Colonic mucosa (tissue), 4 donors: ENCODE results near the gene MOB3B. TPM values are rescaled to one million over a fixed set of nuclear protein-coding genes. Genes with fewer than 3 reads are reported as not detected.

ENCODE experiments used
- DNase-seq: peaks from one replicate; pipeline ENCODE4 v3.0.0-alpha.2; 2020
- H3K27ac ChIP-seq: fragments of 200-600 bp; one replicate; pipeline ENCODE4 v1.8.0; 2021
- H3K27me3 ChIP-seq: fragments of 200-600 bp; one replicate; pipeline ENCODE4 v1.8.0; 2021
- H3K36me3 ChIP-seq: fragments of 200-600 bp; one replicate; pipeline ENCODE4 v1.8.0; 2021
- H3K4me1 ChIP-seq: fragments of 200-600 bp; one replicate; pipeline ENCODE4 v1.8.0; 2021; ENCODE audit warnings: mild to moderate bottlenecking
- H3K4me3 ChIP-seq: fragments of 200-600 bp; one replicate; pipeline ENCODE4 v1.8.0; 2021
- H3K9ac ChIP-seq, 2 donors: one replicate each; pipeline ENCODE4 v1.7.0; 2013; ENCODE audit warnings: control low read depth in 2 of 2, low read depth in 2 of 2, low read length in 2 of 2
- H3K9me3 ChIP-seq: fragments of 200-600 bp; one replicate; pipeline ENCODE4 v1.8.0; 2021
- intact Hi-C: fragments of 100-400 bp; cut with DNase I; formaldehyde crosslinking; loops from one replicate; pipeline ENCODE4 v1.14.1; 2022
- total RNA-seq, 2 donors: library from RNA; stranded (reverse); fragmentation: NEBNext Ultra II Directional in 1 of 2; extraction: Animal tissue kit (Norgen Biotek cat#: 25700) in 1 of 2; gene quantifications; one replicate each; pipeline ENCODE4 v1.2.1, GENCODE V29; 2021
- TF ChIP-seq, protein P1 (sequence below): fragments of 200-600 bp; IDR thresholded peaks from one replicate; pipeline ENCODE4 v1.8.0; 2022; ENCODE audit warnings: antibody characterized with exemption, mild to moderate bottlenecking
- donor health status: healthy.
- donor health status: DM: no; HTN: no; CAD: no.
- donor health status: DM: no; HTN: no; CAD: no.

Gene MOB3B
- total RNA-seq, 2 donors from 2014 or later = 35.8 to 39.6 TPM

DNA sequence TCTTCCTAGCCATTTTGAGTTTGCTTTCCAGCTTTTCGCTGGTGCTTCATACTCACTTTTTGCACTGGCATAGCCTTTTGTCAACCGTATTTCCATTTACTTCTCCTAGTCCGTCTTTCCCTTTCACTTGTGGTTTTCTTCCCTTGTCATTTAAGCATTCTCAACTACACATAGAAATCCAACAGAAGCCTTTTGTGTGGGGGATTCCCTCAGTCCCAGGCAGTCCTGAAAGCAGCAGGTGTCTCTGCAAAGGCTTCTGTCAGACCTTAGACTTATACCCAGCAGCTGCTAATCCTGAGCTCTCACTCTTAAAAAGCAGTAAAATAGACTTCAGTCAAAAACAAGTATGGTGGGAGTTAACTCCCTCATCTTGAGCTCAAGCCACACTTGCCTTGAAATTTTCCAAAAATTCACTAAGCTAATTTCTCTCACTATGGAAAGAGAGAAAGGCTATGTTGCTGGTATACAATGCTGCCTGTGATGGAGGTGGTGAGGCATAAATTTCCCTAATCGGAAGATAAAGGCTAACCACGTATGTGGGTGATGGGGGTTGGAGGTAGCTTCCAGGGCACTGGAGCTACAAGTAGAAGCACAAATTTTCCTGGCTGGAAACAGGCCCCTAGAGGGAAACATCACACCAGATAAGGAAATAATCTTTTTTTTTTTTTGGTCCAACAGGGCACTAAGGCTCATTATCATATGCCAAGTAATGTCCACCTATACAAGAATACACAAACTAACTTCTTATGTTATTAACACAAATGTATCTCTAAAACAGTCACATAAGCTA is 40.3 kb downstream of the MOB3B start:
- H3K36me3 ChIP-seq = no peaks in the 10 kb centered on the region
- TF ChIP-seq, protein P1, sequence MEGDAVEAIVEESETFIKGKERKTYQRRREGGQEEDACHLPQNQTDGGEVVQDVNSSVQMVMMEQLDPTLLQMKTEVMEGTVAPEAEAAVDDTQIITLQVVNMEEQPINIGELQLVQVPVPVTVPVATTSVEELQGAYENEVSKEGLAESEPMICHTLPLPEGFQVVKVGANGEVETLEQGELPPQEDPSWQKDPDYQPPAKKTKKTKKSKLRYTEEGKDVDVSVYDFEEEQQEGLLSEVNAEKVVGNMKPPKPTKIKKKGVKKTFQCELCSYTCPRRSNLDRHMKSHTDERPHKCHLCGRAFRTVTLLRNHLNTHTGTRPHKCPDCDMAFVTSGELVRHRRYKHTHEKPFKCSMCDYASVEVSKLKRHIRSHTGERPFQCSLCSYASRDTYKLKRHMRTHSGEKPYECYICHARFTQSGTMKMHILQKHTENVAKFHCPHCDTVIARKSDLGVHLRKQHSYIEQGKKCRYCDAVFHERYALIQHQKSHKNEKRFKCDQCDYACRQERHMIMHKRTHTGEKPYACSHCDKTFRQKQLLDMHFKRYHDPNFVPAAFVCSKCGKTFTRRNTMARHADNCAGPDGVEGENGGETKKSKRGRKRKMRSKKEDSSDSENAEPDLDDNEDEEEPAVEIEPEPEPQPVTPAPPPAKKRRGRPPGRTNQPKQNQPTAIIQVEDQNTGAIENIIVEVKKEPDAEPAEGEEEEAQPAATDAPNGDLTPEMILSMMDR = no peak
- no peak overlapping the region for H3K9ac ChIP-seq
- intact Hi-C loops = no loop called here
- H3K9me3 ChIP-seq = no peaks in the 10 kb centered on the region
- H3K4me1 ChIP-seq = peaks cover 9% of the 10 kb centered on the region
- no peaks in the 10 kb centered on the region for H3K27me3 ChIP-seq
- H3K27ac ChIP-seq = no peak overlapping the region
- H3K4me3 ChIP-seq = no peak overlapping the region
- DNase-seq = no peak

GRCh38 chr9:27487927-27488326 is 41.7 kb downstream of the MOB3B start:
- intact Hi-C loops = no loop called here

GRCh38 chr9:27487128-27487640 is 42.4 kb downstream of the MOB3B start:
- Histone ChIP-seq H3K4me3 (no peak overlapping the region), H3K4me1 (peaks cover 9% of the 10 kb centered on the region), H3K36me3 (no peaks in the 10 kb centered on the region), H3K9ac (no peak overlapping the region), H3K27me3 (no peaks in the 10 kb centered on the region), H3K27ac (no peak overlapping the region), H3K9me3 (no peaks in the 10 kb centered on the region)
- intact Hi-C loops = no loop called here
- TF ChIP-seq, protein P1 = no peak
- DNase-seq = no peak

More at GRCh38 chr9:27487927-27488326, 41.7 kb downstream of the MOB3B start:
- Histone ChIP-seq H3K9me3 (no peaks in the 10 kb centered on the region), H3K9ac (no peak overlapping the region), H3K4me3 (no peak overlapping the region), H3K36me3 (no peaks in the 10 kb centered on the region), H3K27ac (no peak overlapping the region), H3K27me3 (no peaks in the 10 kb centered on the region), H3K4me1 (peaks cover 9% of the 10 kb centered on the region)
- DNase-seq = no peak
- TF ChIP-seq, protein P1 = no peak

GRCh38 chr9:27485158-27485557 is 44.5 kb downstream of the MOB3B start:
- H3K9me3 ChIP-seq = no peaks in the 10 kb centered on the region
- H3K4me3 ChIP-seq = no peak overlapping the region
- no peak overlapping the region for H3K27ac ChIP-seq
- peaks cover 9% of the 10 kb centered on the region for H3K4me1 ChIP-seq
- TF ChIP-seq, protein P1 = no peak
- intact Hi-C loops = no loop called here
- H3K36me3 ChIP-seq = no peaks in the 10 kb centered on the region
- no peak overlapping the region for H3K9ac ChIP-seq
- no peaks in the 10 kb centered on the region for H3K27me3 ChIP-seq
- DNase-seq = no peak

DNA sequence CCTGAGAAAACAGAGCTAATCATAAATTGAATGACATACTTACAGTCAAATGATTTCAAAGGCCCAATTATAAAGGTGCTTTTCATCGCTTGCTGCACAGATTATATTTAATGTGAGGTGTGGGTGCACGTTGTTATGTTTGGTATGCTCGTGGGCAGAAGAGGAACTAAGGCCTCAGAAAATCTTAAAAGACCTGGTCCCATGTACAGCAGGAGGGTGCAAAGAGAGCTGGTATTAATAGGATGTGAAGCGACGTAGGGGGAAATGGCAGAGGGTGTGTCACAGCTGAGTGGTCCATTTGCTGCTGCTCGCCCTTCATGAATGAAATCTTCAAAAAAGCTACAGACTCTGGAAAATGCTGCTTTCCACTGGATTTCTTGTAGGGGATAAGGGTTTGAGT is 46.0 kb downstream of the MOB3B start:
- TF ChIP-seq, protein P1 = no peak
- intact Hi-C loops = no loop called here
- Histone ChIP-seq H3K27ac (no peak overlapping the region), H3K4me3 (no peak overlapping the region), H3K9ac (no peak overlapping the region), H3K27me3 (no peaks in the 10 kb centered on the region), H3K9me3 (no peaks in the 10 kb centered on the region), H3K36me3 (no peaks in the 10 kb centered on the region), H3K4me1 (peaks cover 9% of the 10 kb centered on the region)
- no peak for DNase-seq
